OCI-LY1 (cell line): ENCODE results near the gene SORD.
"Not testable (repeated sequence)": the region's sequence is repeated elsewhere in the genome, so short reads cannot be mapped to it uniquely, and the experiment has no call there.

Source experiments
- H2AFZ ChIP-seq: fragments of 200-600 bp; sonication (generic), shearing (Covaris generic); 2 replicates; pipeline ENCODE4 v1.6.0; 2014; ENCODE audit warnings: antibody characterized with exemption, mild to moderate bottlenecking, low read length
- H3F3A ChIP-seq: fragments of 200-600 bp; sonication (generic), shearing (Covaris generic); 2 replicates; pipeline ENCODE4 v1.6.0; 2014; ENCODE audit warnings: mild to moderate bottlenecking, antibody characterized with exemption, low read length, moderate library complexity; ENCODE audit not compliant: insufficient read depth
- H3K27ac ChIP-seq: fragments of 200-600 bp; sonication (generic); 2 replicates; pipeline ENCODE4 v1.5.1; 2014; ENCODE audit warnings: low read length, mixed run types, mild to moderate bottlenecking, low read depth; ENCODE audit not compliant: poor library complexity, severe bottlenecking
- H3K27me3 ChIP-seq: fragments of 200-600 bp; sonication (generic); 2 replicates; pipeline ENCODE4 v1.6.0; 2014; ENCODE audit warnings: antibody characterized with exemption, mild to moderate bottlenecking, low read length, moderate library complexity; ENCODE audit not compliant: insufficient read depth
- H3K36me3 ChIP-seq: fragments of 200-600 bp; sonication (generic); 2 replicates; pipeline ENCODE4 v1.6.1; 2014; ENCODE audit warnings: mild to moderate bottlenecking, antibody characterized with exemption, low read length, moderate library complexity, mixed read lengths; ENCODE audit not compliant: insufficient read depth
- H3K4me1 ChIP-seq: fragments of 200-600 bp; sonication (generic); 2 replicates; pipeline ENCODE4 v1.5.1; 2014; ENCODE audit warnings: mild to moderate bottlenecking, low read length, moderate library complexity; ENCODE audit not compliant: insufficient read depth, severe bottlenecking
- H3K4me2 ChIP-seq: fragments of 200-600 bp; sonication (generic), shearing (Covaris generic); 2 replicates; pipeline ENCODE4 v1.6.1; 2014; ENCODE audit warnings: low read length
- H3K4me3 ChIP-seq: fragments of 200-600 bp; sonication (generic); 2 replicates; pipeline ENCODE4 v1.5.1; 2014; ENCODE audit warnings: low read length, low read depth, mild to moderate bottlenecking, mixed read lengths; ENCODE audit not compliant: poor library complexity, severe bottlenecking
- H3K79me2 ChIP-seq: fragments of 200-600 bp; shearing (Covaris generic); 2 replicates; pipeline ENCODE4 v1.6.1; 2016; ENCODE audit warnings: mixed run types, low read length, mixed read lengths; ENCODE audit not compliant: insufficient read depth
- H3K9ac ChIP-seq: fragments of 200-600 bp; sonication (generic), shearing (Covaris generic); 2 replicates; pipeline ENCODE4 v1.6.1; 2014; ENCODE audit warnings: mild to moderate bottlenecking, low read length, mixed read lengths
- H3K9me2 ChIP-seq: fragments of 200-600 bp; sonication (generic), shearing (Covaris generic); 2 replicates; pipeline ENCODE4 v1.6.1; 2014; ENCODE audit warnings: low read depth, mild to moderate bottlenecking, low read length, mixed read lengths
- H3K9me3 ChIP-seq: fragments of 200-600 bp; shearing (Covaris generic); 2 replicates; pipeline ENCODE4 v1.6.1; 2014; ENCODE audit warnings: low read length, mixed read lengths
- H4K20me1 ChIP-seq: fragments of 200-600 bp; sonication (generic), shearing (Covaris generic); 2 replicates; pipeline ENCODE4 v1.6.0; 2016; ENCODE audit warnings: mild to moderate bottlenecking, low read length; ENCODE audit not compliant: insufficient read depth
- CTCF ChIP-seq: fragments of 200-600 bp; sonication (generic), shearing (Covaris generic); IDR thresholded peaks from 2 replicates; pipeline ENCODE4 v1.5.1; 2017; ENCODE audit warnings: mild to moderate bottlenecking, antibody characterized with exemption, low read length, moderate library complexity, mixed read lengths
- EZH2 ChIP-seq: fragments of 200-600 bp; sonication (generic), shearing (Covaris generic); IDR thresholded peaks from 2 replicates; pipeline ENCODE4 v1.8.0; 2017; ENCODE audit warnings: borderline replicate concordance, mixed run types, mild to moderate bottlenecking, antibody characterized with exemption, low read length, moderate library complexity, mixed read lengths

Gene SORD

GRCh38 chr15:45034600-45035375 is 11.8 kb downstream of the SORD start:
- H3K36me3 ChIP-seq = peaks cover 19% of the 10 kb centered on the region
- not testable (repeated sequence) for H2AFZ ChIP-seq, H3F3A ChIP-seq, H3K4me1 ChIP-seq, H3K9me3 ChIP-seq, H3K79me2 ChIP-seq, H4K20me1 ChIP-seq, H3K9ac ChIP-seq, H3K9me2 ChIP-seq, H3K4me2 ChIP-seq, H3K27me3 ChIP-seq, H3K27ac ChIP-seq, H3K4me3 ChIP-seq

DNA sequence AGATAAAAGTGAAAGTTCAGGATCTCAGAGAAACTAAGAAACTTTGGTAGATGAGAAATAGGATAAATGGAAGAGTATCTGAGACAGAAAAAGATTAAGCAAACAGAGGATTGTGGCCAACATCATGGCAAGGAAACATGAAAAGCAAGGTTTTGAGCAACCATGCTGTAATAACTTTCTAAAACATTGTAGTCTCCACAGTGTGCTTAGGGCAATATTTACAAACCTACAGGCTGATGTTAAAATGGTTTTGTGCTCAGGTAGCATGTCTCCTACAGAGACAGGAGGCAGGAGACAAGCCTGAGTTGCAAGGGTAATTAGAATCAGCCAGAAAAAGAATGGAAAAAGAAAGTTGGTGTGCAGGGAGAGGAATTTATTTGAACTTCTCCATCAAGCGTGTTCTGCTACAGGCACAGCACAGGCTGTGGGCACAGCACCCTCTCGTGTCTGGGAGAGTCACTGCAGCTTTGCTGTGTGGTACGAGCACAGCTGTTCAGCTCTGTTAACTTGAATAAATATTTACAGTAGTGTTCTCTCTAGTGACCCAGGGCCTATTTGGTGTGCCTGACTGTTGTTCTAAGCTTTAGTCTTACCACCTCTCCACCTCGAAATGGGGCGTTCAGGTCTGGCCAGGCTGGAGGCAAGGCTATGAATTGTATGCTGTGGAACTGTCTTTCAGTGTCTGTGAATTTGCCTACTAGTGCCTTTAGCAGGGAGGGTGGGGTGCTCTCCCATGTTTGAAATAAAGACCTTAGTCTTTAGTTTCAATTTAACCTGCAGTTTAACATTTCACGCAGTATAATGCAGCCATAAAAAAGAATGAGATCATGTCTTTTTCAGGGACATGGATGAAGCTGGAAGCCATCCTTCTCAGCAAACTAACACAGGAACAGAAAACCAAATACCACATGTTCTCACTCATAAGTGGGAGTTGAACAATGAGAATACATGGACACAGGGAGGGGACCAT is 14.1 kb downstream of the SORD start:
- TF ChIP-seq CTCF = peak; percentile 81
- H3K27ac ChIP-seq, H4K20me1 ChIP-seq, H3K9me3 ChIP-seq, H3K79me2 ChIP-seq, H2AFZ ChIP-seq, H3K4me3 ChIP-seq, H3K9me2 ChIP-seq, H3K4me2 ChIP-seq, H3K27me3 ChIP-seq, H3F3A ChIP-seq, H3K9ac ChIP-seq, H3K4me1 ChIP-seq, H3K36me3 ChIP-seq: not testable (repeated sequence)

GRCh38 chr15:45037936-45038335 is 14.9 kb downstream of the SORD start:
- Histone ChIP-seq H3K4me3 (no peak overlapping the region), H2AFZ (no peak overlapping the region), H3K27ac (no peak overlapping the region), H3K36me3 (peaks cover 4% of the 10 kb centered on the region; the same call in 1 of the 2 replicates), H3K4me1 (no peaks in the 10 kb centered on the region), H3K27me3 (no peaks in the 10 kb centered on the region), H3F3A (no peaks in the 10 kb centered on the region), H3K4me2 (no peak overlapping the region), H3K9ac (no peak overlapping the region), H3K79me2 (no peaks in the 10 kb centered on the region), H3K9me2 (no peaks in the 10 kb centered on the region), H4K20me1 (no peaks in the 10 kb centered on the region), H3K9me3 (no peaks in the 10 kb centered on the region)
- TF ChIP-seq CTCF (no peak), EZH2 (no peak)

- H4K20me1 ChIP-seq, H3K9me2 ChIP-seq, H3K9ac ChIP-seq, H3K36me3 ChIP-seq, H3K9me3 ChIP-seq, H2AFZ ChIP-seq, H3K4me3 ChIP-seq, H3K27me3 ChIP-seq, H3K4me2 ChIP-seq, H3K4me1 ChIP-seq, H3K79me2 ChIP-seq, H3K27ac ChIP-seq, H3F3A ChIP-seq: not testable (repeated sequence)
Measured at GRCh38 chr15:45040396-45040795, 17.4 kb downstream of the SORD start.

DNA sequence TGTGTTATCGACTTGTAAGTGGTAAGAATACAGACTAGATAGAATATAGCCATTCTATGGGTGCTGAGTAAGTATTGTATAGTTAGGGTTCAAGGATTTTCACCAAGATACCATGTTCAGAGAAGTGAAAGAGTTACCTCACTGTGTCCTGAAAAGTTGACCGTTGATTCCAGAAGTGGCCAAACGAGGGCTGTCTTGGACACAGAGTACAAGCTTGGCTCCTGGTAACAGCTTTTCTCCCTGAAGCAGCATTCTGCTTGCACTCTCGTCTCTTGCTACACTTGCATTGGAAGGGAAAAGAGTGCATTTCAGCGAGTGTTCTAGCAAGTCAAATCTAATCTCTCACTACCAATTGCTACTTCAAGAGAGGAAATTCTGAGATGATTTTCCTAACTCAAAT is 18.5 kb downstream of the SORD start:
- H2AFZ ChIP-seq, H3K27ac ChIP-seq, H3K79me2 ChIP-seq, H3F3A ChIP-seq, H3K4me3 ChIP-seq, H3K27me3 ChIP-seq, H4K20me1 ChIP-seq, H3K4me1 ChIP-seq, H3K9ac ChIP-seq, H3K9me2 ChIP-seq, H3K4me2 ChIP-seq, H3K36me3 ChIP-seq, H3K9me3 ChIP-seq: not testable (repeated sequence)

- not testable (repeated sequence) for H3K27me3 ChIP-seq, H2AFZ ChIP-seq, H3K79me2 ChIP-seq, H3F3A ChIP-seq, H3K9me3 ChIP-seq, H4K20me1 ChIP-seq, H3K4me2 ChIP-seq, H3K9me2 ChIP-seq, H3K9ac ChIP-seq, H3K4me1 ChIP-seq, H3K27ac ChIP-seq, H3K4me3 ChIP-seq
- H3K36me3 ChIP-seq = peaks cover 18% of the 10 kb centered on the region
Measured at GRCh38 chr15:45042859-45043258, 19.9 kb downstream of the SORD start.
